Mesothelial cell of epicardium (in vitro differentiated cells): Measurements from ENCODE around the gene NECAP2. TPM values are rescaled to one million over a fixed set of nuclear protein-coding genes. Genes with fewer than 3 reads are reported as not detected.

Experiments used
- DNase-seq, 2 experiments: peaks; one replicate each; pipeline ENCODE4 v3.0.0; 2021; ENCODE audit warnings: low spot score in 2 of 2; ENCODE audit not compliant: unreplicated experiment in 2 of 2
- H3K27ac Mint-ChIP-seq: 2 replicates; pipeline ENCODE4 v1.8.0; 2021; ENCODE audit warnings: mixed read lengths
- H3K27me3 Mint-ChIP-seq: 2 replicates; pipeline ENCODE4 v1.8.0; 2021; ENCODE audit warnings: low read depth, mixed read lengths
- H3K36me3 Mint-ChIP-seq: 2 replicates; pipeline ENCODE4 v1.8.0; 2021; ENCODE audit warnings: mixed read lengths
- H3K4me1 Mint-ChIP-seq: 2 replicates; pipeline ENCODE4 v1.8.0; 2021; ENCODE audit warnings: mixed read lengths
- H3K4me3 Mint-ChIP-seq: 2 replicates; pipeline ENCODE4 v1.8.0; 2021; ENCODE audit warnings: mild to moderate bottlenecking, moderate library complexity, mixed read lengths
- H3K9me3 Mint-ChIP-seq: 2 replicates; pipeline ENCODE4 v1.8.0; 2021; ENCODE audit warnings: mixed read lengths
- CTCF ChIP-seq: fragments of 200-600 bp; sonication (generic); IDR thresholded peaks from one replicate; pipeline ENCODE4 v1.5.0; 2021; ENCODE audit warnings: antibody characterized with exemption; ENCODE audit not compliant: unreplicated experiment
- total RNA-seq: library from RNA; stranded (reverse); gene quantifications from 3 replicates; pipeline ENCODE4 v1.2.1, GENCODE V29; 2021

NECAP2 gene
- total RNA-seq, 1 donor from 2014 or later, result 43.7 TPM

GRCh38 chr1:16409536-16410152, 30.9 kb upstream of the NECAP2 start:
- H3K4me1 Mint-ChIP-seq, result no peaks in the 10 kb centered on the region
- TF ChIP-seq CTCF, result no peak

GRCh38 chr1:16410803-16411202, 29.7 kb upstream of the NECAP2 start:
- Mint-ChIP-seq H3K27me3 (peaks cover 17% of the 10 kb centered on the region), H3K36me3 (no peaks in the 10 kb centered on the region), H3K4me3 (no peak overlapping the region), H3K9me3 (no peaks in the 10 kb centered on the region), H3K27ac (no peak overlapping the region), H3K4me1 (no peaks in the 10 kb centered on the region)
- no peak for TF ChIP-seq CTCF
- no peak for DNase-seq

More at GRCh38 chr1:16409536-16410152, 30.9 kb upstream of the NECAP2 start:
- Mint-ChIP-seq H3K27me3 (peaks cover 17% of the 10 kb centered on the region), H3K9me3 (no peaks in the 10 kb centered on the region), H3K27ac (no peak overlapping the region), H3K36me3 (no peaks in the 10 kb centered on the region), H3K4me3 (no peak overlapping the region)
- DNase-seq, result no peak

- TF ChIP-seq CTCF, result no peak
- DNase-seq, result no peak
- no peak overlapping the region for H3K27ac Mint-ChIP-seq
- H3K4me1 Mint-ChIP-seq, result no peaks in the 10 kb centered on the region
- no peak overlapping the region for H3K4me3 Mint-ChIP-seq
- peaks cover 16% of the 10 kb centered on the region for H3K27me3 Mint-ChIP-seq
- no peaks in the 10 kb centered on the region for H3K36me3 Mint-ChIP-seq
- H3K9me3 Mint-ChIP-seq, result no peaks in the 10 kb centered on the region
These were observed 27.3 kb upstream of the NECAP2 start for GRCh38 chr1:16413191-16413590.

GRCh38 chr1:16418823-16419425, 21.6 kb upstream of the NECAP2 start:
- no peaks in the 10 kb centered on the region for H3K9me3 Mint-ChIP-seq
- no peaks in the 10 kb centered on the region for H3K36me3 Mint-ChIP-seq
- no peak for DNase-seq
- H3K4me1 Mint-ChIP-seq, result no peaks in the 10 kb centered on the region
- no peak overlapping the region for H3K27ac Mint-ChIP-seq
- no peak for TF ChIP-seq CTCF
- no peak overlapping the region for H3K4me3 Mint-ChIP-seq
- peaks cover 24% of the 10 kb centered on the region for H3K27me3 Mint-ChIP-seq

DNA sequence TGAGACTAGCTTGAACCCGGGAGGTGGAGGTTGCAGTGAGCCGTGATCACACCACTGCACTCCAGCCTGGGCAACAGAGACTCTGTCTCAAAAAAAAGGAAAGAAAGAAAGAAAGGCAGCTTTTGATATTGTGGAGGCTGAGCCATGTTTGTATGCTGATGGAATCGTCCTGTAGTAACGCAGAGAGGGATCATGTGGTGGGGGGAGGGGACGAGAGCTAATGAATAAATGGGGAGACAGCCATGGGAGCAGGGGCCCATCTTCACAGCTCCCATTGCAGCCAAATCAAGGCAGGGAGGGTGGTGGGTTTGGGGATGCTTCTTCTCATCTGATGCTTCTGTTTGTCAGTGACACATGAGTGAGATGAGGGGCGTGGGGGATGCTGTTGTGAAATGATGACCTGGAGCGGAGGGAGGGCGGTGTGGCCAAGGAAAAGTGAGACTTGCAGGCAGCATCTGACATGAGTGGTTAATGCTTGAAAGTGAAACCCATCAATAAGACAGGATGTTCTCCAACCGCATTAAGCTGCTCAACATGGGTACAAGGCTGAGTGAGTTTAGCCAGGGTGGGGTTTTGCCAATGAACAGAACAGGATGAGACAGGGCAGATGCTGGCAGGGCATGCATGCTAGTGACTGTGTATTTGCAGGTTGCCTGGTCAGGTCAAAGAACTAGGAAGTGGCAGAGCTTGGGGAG, 20.0 kb upstream of the NECAP2 start:
- no peaks in the 10 kb centered on the region for H3K36me3 Mint-ChIP-seq
- H3K9me3 Mint-ChIP-seq, result no peaks in the 10 kb centered on the region
- DNase-seq, result no peak
- no peak overlapping the region for H3K27ac Mint-ChIP-seq
- no peak for TF ChIP-seq CTCF
- peaks cover 24% of the 10 kb centered on the region for H3K27me3 Mint-ChIP-seq
- H3K4me3 Mint-ChIP-seq, result no peak overlapping the region
- no peaks in the 10 kb centered on the region for H3K4me1 Mint-ChIP-seq
